ENCODE measurements around the gene PMM1.
A peak's percentile ranks its signal among the peaks of the same experiment; 100 is the strongest.
"Not testable (repeated sequence)": the region's sequence is repeated elsewhere in the genome, so short reads cannot be mapped to it uniquely, and the experiment has no call there.

Gene PMM1

DNA sequence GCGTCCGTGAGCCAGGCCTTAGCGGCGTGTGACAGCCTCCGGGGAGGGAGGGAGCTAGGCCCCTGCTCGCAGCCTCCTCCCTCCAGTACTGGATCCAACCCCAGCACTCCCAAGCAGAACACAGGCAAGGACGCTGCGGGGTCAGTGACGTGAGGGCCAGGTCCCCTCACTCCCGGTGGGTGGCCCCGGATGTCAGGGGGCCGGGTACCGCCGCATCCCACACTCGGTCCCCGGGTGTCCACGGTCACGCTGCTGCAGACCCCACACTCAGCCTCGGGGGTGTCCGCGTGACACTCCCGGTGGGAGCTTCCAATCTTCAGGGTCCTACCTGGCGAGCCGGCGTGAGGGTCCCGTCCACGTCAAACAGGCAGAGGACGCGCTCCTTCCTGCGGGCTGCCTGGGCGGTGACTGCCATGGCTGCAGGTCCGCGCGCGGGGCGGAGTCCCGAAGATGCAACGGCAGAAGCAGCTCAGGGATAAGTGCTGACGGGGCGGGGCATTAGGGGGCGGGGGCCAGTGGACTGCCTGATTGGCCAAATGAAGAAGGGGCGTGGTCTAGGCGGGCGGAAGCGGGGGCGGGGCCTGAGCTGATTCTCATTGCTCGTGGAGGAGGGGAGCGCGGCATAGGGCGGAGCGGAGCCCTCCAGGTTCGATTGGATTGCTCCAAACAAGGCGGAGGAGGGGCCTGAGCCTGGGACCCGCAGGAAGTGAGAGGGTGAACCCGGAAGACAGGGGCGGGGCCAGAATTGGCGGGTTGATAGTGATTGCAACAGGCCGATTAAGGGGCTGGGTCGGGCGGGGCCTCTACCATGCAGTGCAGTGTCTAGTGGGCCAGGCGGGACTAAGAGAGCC is at the start of gene PMM1:
TSS of gene PMM1 (minus strand) at position 450 of the 851 bp plus-strand sequence. CDS start at position 415, 35 bp downstream.
- peak; percentile 99 for DNase-seq (ENCODE audit: low spot score)

DNA sequence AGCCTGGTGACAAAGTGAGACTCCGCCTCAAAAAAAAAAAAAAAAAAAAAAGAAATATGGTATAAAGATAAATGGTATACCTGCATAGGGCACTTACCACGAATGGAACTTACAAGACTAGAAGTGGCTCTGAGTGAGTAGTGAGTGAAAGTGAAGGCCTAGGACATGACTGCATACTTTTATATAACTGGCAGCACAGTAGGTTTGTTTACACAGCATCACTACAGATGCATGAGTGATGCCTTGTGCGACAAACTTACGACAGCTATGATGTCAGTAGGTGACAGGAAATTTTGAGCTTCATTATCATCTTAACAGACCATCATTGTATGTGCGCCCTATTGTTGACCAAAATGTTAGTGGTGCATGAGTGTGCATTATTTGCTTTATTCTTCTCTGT is 49.1 kb upstream of the PMM1 start:
- peak; percentile 32 for DNase-seq (ENCODE audit: low spot score)

DNA sequence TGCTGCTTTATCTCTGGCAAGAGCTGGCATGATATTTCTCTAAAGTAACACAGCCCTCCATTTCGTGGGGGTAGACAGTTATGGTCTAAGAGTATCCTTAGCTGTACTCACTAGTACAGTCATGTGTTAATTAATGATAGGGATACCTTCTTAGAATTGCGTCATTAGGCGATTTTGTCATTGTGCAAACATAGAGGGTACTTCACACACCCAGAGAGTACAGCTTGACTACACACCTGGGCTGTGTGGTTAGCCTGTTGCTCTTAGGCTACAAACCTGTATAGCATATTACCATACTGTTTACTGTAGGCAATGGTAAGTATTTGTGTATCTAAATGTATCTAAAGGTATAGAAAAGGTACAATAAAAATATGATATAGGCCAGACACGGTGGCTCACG is 48.5 kb upstream of the PMM1 start:
- no peak for DNase-seq (ENCODE audit: low spot score)

DNA sequence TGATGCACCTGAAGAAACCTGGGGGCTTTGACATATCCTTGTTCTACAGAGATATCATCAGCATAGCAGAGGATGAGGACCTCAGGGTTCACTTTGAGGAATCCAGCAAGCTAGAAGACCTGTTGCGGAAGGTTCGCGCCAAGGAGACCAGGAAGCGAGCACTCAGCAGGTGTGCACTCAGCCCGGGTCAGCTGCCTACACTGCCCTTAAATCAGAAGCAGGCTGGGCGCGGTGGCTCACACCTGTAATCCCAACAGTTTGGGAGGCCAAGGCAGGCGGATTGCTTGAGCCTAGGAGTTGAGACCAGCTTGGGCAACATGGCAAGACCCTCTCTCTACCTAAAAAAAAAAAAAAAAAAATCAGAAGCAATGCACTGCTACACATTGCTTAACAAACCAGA is 48.0 kb upstream of the PMM1 start:
- not testable (repeated sequence) for DNase-seq (ENCODE audit: low spot score)

DNA sequence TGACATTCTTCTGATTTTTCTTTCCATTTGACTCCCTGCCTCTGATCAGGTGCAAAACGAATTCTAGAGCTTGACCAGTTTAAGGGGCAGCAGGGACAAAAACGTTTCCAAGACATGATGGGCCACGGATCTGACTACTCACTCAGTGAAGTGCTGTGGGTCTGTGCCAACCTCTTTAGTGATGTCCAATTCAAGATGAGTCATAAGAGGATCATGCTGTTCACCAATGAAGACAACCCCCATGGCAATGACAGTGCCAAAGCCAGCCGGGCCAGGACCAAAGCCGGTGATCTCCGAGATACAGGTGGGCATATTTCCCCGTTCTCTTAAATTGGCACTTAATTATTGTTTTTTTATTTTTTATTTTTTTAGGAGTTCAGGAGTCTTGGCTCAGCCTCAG is 46.8 kb upstream of the PMM1 start:
- no peak for DNase-seq (ENCODE audit: low spot score)

DNA sequence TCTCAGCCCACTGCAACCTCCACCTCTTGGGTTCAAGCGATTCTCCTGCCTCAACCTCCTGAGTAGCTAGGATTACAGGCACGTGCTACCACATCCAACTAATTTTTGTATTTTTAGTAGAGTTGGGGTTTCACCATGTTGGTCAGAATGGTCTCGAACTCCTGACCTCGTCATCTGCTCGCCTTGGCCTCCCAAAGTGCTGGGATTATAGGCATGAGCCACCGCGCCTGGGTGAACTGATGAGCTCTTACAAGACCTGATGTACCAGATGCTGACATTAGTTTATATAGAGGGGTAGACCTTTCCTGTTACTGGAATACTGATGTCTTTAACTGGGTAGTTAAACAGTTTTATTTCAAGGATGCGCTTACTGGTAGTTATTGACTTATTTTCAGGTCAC is 45.0 kb upstream of the PMM1 start:
- DNase-seq (ENCODE audit: low spot score): not testable (repeated sequence)

DNA sequence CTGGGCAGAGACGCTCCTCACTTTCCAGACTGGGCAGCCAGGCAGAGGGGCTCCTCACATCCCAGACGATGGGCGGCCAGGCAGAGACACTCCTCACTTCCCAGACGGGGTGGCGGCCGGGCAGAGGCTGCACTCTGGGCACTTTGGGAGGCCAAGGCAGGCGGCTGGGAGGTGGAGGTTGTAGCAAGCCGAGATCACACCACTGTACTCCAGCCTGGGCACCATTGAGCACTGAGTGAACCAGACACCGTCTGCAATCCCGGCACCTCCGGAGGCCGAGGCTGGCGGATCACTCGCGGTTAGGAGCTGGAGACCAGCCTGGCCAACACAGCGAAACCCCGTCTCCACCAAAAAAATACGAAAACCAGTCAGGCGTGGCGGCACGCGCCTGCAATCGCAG is 42.0 kb upstream of the PMM1 start:
- not testable (repeated sequence) for DNase-seq (ENCODE audit: low spot score)

DNA sequence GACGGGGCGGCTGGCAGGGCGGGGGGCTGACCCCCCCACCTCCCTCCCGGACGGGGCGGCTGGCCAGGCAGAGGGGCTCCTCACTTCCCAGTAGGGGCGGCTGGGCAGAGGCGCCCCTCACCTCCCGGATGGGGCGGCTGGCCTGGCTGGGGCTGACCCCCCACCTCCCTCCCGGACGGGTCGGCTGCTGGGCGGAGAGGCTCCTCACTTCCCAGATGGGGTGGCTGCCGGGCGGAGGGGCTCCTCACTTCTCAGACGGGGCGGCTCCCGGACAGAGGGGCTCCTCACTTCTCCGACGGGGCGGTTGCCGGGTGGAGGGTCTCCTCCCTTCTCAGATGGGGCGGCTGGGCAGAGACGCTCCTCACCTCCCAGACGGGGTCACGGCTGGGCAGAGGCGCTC is 41.5 kb upstream of the PMM1 start:
- DNase-seq (ENCODE audit: low spot score): not testable (repeated sequence)

DNA sequence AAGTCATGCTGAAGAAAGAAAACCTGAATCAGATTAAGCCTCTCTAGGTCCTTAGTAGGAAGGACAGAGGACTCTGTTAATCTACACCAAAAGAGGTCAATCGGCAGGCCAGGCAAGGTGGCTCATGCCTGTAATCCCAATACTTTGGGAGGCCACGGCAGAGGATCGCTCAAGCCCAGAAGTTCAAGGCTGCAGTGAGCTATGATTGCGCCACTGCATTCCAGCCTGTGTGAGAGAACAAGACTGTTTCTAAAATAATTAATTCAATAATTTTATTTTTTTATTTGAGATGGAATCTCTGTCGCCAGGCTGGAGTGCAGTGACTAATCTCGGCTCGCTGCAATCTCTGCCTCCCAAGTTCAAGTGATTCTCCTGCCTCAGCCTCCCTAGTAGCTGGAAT is 35.9 kb upstream of the PMM1 start:
- DNase-seq (ENCODE audit: low spot score): no peak

DNA sequence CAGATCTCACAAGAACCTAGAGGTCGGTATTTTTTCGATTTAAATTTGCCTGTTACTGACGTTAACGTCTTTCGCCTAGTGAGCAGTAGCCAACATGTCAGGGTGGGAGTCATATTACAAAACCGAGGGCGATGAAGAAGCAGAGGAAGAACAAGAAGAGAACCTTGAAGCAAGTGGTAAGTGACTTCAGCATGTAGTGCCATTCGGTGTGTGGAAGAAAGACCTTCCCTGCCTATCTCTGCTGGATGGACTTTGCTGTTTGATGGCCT is 32.2 kb upstream of the PMM1 start:
- DNase-seq (ENCODE audit: low spot score): no peak

DNA sequence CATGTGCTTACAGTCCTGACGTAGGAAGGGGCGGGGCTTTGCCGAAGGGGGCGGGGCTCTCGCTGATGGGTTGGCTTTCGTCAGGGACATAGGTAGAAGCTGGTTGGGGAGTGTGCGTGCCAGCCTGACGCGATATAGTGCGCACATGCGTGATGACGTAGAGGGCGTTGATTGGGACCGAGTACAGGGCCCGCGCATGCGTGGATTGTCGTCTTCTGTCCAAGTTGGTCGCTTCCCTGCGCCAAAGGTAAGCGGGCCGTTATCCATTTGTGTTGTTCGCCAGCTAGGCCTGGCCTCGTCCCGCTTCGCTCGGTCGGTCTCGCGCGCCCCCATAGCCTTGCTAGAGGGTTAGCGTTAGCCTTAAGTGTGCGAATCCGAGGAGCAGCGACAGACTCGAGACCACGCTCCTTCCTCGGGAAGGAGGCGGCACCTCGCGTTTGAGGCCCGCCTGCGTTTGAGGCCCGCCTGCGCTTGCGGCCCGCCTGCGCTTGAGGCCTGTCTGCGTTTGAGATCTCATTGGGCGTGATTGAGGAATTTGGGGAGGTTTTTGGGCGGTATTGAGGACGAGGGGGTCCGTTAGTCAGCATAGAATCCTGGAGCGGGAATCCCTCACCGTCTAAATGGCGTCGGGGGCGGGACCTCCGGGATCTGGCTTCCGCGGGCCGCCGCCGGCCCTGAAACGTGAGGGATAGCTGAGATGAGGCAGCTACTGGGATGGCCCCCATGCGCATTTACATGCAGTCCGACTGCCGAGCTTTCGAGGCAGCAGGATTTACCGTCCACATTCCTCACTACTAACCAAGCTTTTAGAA is 31.7 kb upstream of the PMM1 start, which contains the start of gene XRCC6:
TSS of gene XRCC6 (plus strand) at position 197 of the 812 bp plus-strand sequence. CDS start 710 bp downstream, outside the sequence.
- peak; percentile 100 for DNase-seq (ENCODE audit: low spot score)

DNA sequence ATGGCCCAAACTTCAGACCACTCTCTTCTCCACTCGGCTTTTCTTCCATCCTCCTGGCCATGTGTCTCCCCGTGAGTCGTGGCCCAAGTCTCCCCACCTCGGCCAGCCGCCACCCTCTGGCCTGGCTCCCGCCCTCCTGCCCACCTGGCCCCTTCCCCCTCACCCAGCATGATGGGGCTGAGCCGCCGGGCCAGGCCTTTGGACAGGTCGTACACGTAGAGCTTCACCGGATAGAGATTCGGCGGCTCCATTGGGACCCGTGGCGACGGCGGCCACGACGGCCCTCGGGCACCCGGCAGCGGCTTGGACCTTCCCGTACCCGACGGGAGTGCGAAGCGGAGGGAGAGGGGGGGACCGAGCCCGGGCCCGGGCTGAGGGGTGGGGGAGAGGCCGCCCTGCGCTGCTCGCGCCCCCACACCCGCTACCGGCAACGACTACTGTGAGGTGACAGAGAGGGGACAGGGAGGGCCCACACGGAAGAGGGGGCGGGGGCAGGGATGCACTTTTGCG is 31.0 kb upstream of the PMM1 start, which contains the start of gene DESI1:
TSS of gene DESI1 (minus strand) at position 455 of the 510 bp plus-strand sequence. CDS start at position 251, 204 bp downstream.
- DNase-seq (ENCODE audit: low spot score): no peak

DNA sequence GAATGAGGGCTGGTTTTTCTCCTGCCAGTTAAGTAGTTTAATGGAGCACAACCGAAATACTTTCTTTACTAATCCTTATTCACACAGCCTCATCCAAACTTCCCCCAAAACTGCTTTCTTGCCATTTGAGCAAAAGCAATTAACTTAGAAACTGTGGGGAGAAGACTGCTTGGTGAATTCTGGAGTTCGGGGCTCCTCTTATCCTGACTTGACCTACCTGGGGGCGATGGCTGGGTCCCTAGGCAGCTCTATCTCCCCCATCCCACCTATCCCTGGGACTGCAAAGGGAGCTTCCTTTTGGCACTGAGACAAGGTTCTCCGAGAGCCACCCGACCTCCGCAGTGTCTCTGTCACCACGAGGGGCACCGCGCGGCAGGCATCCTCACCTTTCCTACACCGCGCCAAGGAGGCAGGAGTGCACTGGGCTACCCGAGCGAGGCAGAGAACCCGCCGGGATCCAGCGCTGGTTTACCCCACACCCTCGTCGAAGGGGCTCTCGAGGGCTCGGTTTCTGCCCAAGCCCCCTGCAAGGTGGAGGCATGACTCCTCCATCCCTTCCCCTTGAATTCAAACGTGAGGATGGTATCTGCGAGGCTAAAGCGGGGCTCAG is 30.4 kb upstream of the PMM1 start:
- DNase-seq (ENCODE audit: low spot score): peak; percentile 54

DNA sequence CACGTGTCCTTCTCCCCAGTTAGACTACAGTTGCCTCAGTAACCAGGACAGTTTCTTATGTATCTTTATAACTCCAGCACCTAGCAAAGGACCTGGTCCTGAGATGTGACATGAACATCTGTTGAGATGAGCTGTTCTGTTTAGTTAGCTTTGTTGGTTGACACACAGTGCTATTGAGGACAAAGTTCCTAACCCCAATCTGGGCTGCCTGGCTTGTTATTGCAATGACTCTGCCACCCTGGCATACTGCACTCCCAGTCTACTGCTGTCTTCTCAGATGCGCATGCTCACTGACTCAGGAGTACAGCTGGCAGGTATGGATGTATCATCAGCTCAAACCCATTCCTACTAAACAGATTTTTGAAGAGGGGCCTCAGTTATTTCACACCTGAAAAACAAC is 23.8 kb upstream of the PMM1 start:
- no peak for DNase-seq (ENCODE audit: low spot score)

DNA sequence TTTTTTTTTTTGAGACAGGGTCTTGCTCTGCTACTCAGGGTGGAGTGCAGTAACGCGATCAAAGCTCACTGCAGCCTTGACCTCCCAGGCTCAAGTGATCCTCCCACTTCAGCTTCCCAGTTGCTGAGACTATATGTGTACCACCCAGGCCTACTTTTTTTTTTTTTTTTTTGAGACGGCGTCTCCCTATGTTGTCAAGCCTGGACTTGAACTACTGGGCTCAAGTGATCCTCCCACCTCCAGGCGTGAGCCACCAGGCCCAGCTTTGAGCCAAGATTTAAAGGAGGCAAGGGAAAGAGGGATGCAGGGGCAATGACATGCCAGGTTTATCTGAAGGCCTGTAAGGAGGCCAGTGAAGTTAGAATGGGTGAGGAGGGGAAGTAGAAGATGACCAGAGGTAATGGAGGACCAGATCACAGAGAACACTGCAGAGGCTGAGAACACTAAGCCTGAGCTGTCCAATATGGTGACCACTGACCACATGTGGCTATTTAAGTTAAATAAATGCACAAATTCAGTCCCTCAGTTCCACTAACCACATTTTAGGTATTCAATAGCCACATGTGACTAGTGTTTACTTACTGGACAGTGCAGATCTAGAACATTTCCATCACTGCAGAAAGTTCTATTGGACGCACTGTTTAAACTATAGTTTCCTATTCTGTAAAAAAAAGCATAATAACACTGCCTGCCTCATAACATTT is 23.1 kb upstream of the PMM1 start:
- DNase-seq (ENCODE audit: low spot score): no peak

DNA sequence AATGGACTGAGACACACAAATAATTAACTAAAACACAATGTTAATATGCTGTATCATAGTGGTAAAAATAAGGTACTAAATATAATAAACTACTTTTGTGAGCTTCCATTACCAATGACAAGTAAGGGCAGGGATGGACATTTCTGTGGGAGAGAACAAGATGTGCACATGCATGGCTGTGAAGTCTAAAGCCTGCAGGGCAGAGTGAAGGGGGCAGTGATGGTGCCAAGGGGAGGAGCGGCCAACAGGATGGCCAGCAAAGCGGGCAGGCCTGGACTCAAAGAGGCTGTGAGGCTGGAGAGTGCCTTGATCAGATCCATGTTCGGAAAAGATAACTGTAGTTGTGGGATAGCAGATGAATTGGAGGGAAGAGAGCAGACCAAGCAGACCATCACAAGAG is 18.7 kb upstream of the PMM1 start:
- DNase-seq (ENCODE audit: low spot score): no peak

DNA sequence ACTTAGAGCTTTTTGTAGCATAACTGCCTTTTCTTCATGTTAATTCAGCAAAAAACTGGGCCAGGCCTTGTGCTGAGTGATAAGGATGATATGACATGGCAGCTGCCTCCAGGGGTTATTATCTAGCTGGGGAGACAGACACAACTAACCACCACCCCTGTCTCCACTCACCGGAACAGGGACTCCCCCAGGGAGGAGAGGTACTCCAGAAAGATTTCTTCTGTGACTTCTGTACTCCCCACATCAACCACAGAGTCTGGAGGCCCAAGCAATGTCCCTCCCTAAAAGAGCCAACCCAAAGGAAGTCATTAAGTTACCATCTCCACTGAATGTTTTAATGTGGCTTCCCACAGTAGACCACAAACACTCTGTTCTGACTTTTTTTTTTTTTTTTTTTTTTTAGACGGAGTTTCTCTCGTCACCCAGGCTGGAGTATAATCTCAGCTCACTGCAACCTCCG is 14.3 kb upstream of the PMM1 start:
- peak; percentile 79 for DNase-seq (ENCODE audit: low spot score)

DNA sequence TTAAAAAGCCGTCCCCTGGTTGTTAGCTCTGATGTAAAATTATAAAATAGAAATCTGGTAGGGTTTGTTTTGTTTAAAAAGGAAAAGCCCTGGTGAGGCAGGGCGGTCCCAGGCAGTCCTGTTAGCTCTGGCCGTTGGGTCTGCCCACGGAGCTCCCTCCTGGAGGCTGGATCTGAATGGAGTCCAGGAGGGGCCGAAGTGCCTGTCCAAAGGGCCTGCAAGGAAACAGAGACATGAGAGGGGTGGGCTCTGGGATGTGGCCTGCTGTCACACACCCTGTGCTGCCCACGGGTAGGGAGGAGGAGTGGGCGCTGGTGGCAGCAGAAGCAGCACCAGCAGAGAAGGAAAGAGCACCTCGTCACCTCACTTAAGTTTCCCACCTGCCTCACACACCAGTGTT is 11.3 kb upstream of the PMM1 start:
- DNase-seq (ENCODE audit: low spot score): no peak

DNA sequence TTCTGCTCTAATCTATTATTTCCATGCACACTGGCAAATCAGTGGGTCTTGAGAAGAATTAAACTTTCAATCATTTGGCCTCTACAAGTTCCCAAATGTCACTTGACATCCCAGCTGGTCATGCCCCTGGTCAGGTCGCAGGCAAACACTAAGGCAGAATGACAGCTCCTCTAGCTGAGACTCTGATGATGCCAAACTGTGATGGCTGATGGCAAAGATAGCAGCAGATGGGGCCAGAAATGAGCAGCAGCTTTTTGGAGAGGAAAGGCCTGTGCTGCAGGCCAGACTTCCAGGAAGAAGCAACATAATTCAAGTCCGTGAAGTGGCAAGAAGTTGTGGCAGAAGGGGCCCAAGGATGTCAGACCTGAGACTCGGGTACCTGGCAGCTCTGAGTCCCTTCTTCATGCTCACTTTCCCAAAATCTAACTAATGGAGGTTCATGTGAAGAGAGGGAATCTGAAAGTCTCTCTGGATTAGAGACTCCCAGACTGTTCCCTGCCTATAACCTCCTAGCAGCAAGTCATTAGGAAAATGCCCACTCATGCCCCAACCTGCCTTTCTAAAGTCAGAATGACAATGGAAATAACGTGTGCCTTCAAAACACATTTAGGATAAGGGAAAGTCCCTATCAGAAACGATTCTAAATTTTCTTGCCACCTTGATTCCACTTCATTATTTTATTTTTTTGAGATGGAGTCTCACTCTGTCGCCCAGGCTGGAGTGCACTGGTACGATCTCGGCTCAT is 9.4 kb upstream of the PMM1 start:
- DNase-seq (ENCODE audit: low spot score): no peak

DNA sequence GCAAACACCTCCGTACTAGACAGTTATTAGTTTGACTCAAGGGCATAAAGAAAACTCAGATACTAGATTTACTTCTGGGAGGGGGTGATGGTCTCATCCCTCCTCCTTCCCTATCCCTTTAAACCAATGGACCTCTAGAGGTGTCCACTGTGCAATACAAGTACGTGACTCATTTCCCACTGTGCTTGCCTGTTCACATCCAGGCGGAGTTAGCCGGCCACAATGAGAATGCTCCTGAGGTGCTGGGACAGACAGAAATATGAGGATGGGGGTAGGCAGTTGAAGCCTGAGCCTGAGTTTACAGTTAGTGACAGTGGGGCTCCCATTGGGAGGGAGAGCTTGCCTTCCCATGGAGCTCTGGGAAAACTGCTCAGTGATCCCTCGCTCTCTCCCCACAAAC is 8.4 kb upstream of the PMM1 start:
- DNase-seq (ENCODE audit: low spot score): no peak

DNA sequence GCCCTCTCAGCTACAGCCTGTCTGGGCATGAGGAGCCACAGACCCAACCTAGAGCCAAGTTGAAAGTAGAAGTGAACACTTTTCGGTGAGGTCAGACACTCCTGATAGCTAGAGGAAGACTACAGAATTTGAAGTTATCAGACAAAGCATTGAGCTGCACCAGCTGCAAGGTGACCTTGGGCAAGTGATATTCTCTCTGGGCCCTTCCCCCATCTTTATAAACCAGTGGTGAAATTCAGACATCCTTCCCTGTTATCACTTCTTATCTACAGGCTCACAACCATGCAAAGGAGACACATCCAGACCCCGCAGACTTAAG is 8.0 kb upstream of the PMM1 start:
- DNase-seq (ENCODE audit: low spot score): no peak

Measured in hematopoietic multipotent progenitor cell treated with erythropoietin and hydrocortisone succinate and interleukin-3 and kit ligand, for 17 days (in vitro differentiated cells).